Tibial nerve (tissue), 3 donors: ENCODE measurements around the gene PLCG1.

Source experiments
- CTCF ChIP-seq, 5 experiments: fragments of 200-600 bp in 3 of 5; fragments of 450-650 bp in 2 of 5; sonication (generic) in 3 of 5; IDR thresholded peaks; one replicate each; pipeline ENCODE4 v1.5.1; 2016 to 2019; ENCODE audit warnings: antibody characterized with exemption in 5 of 5, mild to moderate bottlenecking in 3 of 5, moderate library complexity in 2 of 5
- POLR2A ChIP-seq, 2 donors: fragments of 450-650 bp; IDR thresholded peaks; one replicate each; pipeline ENCODE4 v1.6.1; 2017; ENCODE audit warnings: antibody characterized with exemption in 2 of 2, mild to moderate bottlenecking in 2 of 2, moderate library complexity in 2 of 2

GRCh38 chr20:41089555-41089954, 47.8 kb upstream of the PLCG1 start:
- TF ChIP-seq POLR2A (IDR thresholded peaks at IDR 0.05) (no peak), CTCF (IDR thresholded peaks at IDR 0.05) (no peak)
